Hindlimb muscle (tissue), 1 donor: Measurements from ENCODE around the gene GRIP1. TPM values are rescaled to one million over a fixed set of nuclear protein-coding genes. Genes with fewer than 3 reads are reported as not detected.

Experiments
- DNase-seq: peaks from one replicate; pipeline ENCODE4 v3.0.0-alpha.2; 2013
- polyA plus RNA-seq: library from polyadenylated mRNA; unstranded; fragments of 120-200 nt; gene quantifications from one replicate; pipeline ENCODE4 v1.2.1, GENCODE V29; 2013; ENCODE audit not compliant: insufficient read length

The GRIP1 gene
- polyA plus RNA-seq, 1 donor: 0.89 TPM

DNA sequence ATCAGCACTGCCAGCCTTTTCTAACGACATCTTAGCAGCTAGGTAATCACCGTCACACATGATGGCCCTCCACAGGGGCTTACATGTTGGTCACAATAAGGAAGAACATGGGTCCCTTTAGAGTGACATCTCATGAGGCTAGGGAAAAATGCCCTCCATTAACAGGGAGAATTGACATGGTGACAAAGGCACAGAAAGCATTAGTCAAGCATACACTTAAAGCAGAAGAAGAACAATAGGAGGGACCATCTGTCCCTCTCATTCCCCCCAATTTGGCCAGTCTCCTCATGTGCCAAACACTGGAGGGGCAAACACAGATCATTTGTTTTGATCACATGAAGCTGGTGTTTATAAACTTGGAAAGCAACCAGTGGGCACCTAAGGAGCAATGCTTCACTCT is 78.0 kb downstream of the GRIP1 start:
- no peak for DNase-seq

DNA sequence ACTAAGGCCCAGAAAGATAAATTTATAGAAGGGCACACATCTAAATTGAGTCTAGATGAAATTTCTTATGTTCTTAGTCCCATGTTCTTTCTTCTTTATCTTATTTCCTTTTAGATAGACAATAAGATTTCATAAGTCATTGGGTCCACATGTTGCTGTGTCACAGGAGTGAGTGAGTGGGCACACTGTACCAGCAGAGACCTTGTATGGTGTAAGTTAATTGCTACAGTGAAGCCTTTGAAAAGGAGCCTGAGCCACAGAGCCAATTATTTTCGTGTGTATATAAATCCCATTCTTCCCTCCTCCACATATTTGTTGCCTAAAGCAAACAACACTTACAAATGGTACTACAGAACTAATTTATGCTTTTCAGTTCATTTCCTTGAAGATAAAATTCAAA is 79.1 kb downstream of the GRIP1 start:
- no peak for DNase-seq

DNA sequence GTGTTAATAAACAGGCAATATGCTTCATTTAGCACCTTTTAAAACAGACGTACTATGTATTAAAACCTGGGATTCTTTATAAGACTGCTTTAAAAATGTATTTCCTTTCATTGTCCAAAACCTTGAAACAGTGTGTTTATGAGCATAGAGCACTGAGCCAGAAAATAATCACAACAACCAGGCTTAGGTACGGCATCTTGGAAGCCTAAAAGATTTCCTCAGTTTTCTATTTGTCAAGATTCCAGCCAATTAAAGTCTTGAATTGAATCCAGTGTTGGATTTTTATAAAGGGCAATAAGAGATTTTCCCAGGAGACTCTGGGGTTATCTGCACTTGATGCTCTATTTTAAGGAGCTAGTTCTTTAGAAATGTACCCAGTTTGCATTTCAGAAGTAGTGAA is 80.3 kb downstream of the GRIP1 start:
- DNase-seq: no peak

DNA sequence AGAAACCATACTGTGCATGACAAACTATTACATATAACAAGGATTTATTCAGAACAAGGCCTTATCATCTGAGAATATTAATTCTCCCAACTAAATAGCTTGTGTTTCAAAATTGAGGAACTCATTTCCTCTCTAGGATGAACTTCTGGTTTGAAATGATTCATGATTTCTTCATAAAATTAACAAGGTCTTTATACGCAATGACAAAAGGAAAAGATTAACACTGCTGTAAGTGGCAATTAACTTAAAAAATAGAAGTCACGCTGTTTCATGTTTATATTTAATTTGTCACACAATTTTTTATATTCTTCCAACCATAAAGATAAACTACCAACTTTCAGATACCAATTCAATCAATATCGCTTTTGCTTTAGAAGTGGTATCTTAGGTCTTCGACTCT is 80.8 kb downstream of the GRIP1 start:
- no peak for DNase-seq

DNA sequence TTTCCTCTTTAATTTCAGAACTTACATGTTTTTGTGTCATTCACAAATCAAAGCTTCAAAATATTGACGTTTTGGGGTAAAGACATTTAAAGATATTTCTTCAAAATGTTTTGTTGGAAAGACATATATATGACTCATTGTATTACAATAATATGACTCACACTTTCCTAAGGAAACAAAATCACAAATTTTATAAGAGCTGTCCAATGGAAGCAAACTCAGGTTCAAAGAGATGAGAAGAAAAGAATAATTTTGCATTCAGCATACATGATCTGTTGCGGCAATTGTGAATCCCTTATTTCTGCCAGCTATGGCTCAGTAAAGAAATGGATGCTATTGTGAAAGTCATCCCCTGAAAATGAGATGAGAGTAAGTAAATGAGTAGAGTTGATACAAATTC is 82.7 kb downstream of the GRIP1 start:
- no peak for DNase-seq

DNA sequence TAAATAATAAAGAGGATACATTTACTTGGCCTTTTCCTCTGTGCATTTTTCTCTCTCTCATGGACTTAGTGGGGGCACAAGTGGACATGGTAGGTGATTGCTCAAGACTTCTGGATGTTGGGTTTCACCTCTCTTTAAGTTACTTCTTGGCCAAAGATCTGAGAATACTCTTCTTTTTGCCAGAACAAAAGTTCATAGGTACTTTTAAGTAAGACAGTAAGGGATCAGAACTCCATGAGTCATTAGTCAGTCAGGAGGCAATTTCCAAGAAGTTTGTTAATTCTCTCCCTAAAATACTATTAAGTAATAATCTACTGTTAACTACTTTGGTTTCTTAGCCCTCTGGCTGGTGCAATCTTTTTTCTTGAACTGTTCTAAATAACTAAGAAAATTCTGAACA is 84.2 kb downstream of the GRIP1 start:
- DNase-seq: no peak

DNA sequence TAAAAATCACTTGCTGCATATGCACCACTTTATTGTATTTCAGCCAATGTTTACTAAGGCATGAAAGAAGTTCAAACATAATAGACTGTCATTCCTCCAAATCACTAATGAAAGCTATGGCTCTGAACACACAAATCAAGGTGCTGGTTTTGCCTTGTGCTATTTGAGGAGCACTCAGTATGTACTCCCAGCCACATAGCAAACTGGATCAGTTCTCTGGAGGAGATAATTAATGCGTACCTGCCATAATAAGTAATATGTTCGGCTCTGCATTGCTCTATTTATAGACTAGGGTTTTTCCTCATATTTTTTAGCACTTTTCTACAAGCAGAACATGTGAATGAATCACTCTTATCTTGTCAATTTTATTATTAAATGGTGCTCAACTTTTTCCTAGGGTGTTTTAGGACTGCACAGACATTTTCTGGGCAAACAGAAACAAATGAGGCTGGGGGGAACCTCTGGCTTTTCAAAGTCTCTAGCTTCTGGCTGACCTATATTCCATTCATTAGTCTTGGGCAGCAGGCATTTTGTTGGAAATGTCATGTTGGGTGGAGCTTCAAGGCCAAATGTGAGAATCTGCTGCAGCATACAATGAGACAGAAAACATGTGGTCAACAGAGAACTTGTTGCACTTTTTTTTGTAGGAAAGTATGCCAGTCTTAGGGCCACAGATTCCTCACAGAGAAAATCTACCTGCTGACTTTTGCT is 88.4 kb downstream of the GRIP1 start:
- DNase-seq: no peak

DNA sequence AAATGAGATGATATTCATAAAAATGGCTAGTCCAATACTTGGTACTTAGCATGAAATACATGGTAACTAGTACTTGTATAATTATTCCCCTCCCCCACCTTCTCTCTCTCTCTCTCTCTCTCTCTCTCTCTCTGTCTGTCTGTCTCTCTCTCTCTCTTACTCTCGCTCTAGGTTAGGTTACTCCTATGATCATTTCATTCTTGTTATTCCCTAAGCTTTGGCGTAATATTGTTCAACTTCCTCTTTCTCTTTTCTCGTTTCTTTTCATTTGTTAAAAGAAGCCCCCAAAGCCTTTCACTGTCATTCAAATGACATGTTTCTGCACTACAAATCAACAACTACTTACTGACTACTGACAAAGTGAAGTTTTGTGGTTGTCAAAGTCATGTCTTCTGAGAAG is 89.8 kb downstream of the GRIP1 start:
- no peak for DNase-seq

DNA sequence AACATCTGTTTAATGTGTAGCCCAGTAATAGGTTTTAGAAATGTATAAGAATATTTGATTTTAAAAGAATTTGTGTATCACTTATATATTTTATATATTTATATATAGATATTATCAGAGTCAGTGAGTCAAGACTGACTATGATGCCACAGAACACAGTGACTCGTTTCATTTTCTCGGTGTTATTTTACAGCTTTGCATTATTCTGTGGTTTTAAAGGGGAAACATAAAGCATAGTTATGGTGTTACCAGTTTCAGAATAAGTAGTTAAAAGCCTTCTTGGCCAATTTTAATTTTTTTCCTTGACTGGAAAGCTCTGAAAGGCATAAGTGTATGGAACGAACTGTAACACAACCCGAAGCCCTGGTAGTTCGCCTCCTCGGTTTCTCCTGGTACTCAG is 91.0 kb downstream of the GRIP1 start:
- no peak for DNase-seq

DNA sequence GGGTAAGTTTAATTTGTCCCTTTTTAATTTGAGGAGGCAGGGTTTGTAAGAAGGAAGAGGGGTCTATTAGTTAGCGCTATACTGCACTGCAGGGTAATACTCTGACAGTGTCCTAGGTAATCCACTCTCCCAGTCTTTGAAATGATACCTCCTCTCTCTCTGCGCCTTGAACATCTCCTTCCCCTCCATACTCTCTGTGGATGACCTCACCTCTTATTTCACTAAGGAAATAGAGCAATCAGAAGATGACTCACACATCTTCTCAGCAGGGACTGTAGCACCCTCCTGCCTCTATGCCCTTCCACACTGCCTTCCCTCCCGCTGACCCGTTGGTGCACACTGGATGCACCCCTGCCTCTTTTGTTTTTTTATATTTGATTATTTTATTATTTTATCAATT is 94.2 kb downstream of the GRIP1 start:
- no peak for DNase-seq

DNA sequence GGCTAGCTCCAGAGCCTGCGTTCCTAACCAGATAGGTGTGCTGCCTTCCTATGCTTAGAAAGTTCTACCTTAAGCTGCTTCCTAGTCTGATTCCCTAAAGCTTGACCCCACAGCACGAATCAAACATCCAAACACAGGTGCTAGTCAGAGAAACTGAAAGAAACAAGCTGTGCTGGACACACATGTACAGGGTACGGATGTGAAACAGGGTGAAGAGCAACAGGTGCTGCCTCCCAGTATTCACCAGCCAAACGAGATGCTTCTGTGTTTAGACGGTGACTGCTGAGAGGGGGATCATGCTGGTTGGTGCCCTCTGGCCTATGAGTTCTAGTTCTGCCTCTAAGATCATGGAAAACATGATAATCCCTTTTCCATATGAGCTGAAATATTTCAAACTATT is 105.3 kb downstream of the GRIP1 start:
- DNase-seq: no peak

DNA sequence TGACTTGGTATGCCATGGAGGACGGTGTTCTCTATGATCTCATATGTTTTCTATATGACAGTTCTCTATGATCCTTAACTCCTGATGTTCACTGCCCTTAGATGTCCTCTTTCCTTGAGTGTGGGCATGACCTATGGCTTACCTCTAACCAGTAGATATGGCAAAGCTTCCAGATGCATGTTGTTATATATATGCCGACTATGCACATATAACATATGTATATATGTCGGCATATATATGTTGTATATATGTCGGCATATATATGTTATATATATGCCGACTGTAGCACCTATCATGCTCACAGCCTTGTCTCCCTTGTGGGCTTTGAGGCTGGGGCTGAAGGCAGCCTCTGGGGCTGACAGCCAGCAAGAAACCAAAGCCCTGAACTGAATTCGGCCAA is 106.0 kb downstream of the GRIP1 start:
- no peak for DNase-seq

DNA sequence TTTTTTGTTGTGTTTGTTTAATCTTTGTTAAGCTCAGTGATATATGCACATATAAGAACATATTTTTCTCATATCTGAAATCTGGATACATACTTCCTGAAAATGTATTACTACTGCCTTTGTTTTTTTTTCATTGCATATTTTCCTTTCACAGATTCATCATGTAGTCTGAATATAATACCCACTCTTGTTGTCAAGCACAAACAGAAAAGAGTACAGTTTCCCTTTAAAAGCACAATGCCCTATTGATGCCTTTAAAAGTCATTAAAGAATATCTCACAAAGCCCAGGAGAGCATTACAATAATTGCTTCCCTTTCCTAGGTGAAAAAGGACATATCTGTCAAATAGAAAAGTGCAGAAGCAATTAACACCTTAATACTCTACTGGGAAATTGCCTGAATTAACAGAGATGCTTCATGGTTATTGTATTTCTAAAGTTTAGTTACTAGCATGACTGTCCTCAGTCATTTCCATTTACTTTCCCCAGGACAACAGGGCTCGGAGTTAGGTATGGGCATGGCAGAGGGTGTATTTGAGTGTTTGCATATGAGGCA is 107.4 kb downstream of the GRIP1 start:
- no peak for DNase-seq

DNA sequence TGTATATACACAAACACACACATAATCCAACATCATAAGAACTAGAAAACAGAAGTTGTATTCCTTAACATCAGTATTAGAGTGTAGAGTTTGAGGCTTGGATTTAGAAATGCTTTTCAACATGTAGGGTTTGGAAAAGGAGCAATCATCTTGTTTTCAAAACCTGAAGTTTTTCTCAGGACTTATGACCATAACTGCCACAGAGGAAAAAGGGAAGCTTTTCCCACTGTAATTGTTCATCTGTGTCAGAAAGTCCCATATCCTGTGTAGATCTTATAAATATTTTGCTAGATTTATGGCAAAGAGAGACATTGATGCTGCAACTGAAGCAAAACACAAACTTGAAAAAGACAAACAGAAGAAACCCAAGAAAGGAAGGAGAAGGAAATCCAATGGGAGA is 115.7 kb downstream of the GRIP1 start:
- no peak for DNase-seq

DNA sequence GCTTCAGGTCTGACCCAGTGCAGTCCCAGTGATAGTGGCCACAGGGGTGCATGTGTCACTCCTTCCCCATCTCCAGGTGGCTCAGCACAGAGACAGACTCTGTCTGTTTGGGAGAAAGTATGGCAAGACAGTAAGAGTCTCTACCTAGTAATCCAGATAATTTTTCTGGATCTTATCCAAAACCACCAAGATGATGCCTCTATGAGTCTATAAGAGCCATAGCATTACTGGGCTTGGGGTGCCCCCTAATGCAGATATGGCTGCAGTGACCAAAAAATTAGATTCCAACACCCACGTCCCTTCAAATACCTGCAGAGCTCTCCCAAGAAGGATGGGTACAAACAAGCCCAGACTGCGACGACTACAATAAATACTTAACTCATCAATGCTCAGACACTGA is 123.8 kb downstream of the GRIP1 start:
- DNase-seq: no peak

DNA sequence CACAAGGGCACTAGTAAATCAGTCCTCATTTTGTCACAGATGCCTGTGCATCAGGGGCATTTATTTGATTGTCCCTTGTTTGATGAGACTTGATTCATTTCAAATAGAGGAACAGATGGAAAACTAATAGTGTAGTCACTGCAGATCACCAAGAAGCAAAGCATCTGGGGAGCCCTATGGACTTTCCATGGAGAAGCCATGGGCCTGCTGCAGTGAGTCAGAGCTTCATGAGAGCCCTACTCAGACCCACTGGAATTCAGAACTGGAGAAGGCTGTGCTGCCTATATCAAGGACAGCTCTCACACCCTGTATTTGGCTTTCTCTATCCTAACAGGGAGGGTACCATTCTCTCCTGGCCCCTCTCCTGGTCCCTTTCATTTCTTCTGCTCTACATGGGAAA is 126.2 kb downstream of the GRIP1 start:
- DNase-seq: no peak

DNA sequence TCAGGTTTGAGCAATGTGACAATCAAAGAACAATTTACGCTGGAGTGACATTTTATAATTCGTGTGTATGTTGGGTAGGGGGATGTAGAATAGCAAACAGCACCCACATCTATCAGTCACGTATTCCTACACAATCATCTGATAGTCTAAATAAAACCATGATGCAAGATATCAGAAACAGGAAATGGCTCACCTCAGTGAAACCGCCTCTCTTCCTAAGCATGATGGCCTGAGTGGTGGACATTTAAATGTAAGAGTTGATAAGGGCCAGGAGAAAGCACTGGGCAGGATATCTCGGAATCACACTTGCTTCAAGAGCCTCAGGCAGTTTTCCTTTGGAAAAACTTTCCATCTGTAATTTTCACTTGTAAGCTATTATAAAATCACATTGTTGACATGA is 128.2 kb downstream of the GRIP1 start:
- no peak for DNase-seq

DNA sequence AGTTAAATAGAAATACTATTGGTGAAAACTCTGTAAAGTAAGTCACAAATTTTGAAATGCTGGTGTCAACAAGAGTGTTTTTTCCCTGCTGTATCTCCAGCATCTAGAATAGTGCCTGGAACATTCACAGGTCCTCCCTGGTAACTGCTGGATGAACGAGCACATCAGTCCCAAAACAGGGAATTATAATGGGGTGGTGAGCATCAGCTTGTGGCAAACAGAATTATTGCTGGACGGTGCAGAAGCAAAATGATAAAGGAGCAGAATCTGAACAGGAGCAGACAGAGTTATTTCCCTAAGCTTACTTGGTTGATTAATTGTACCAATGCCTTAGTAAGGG is 129.9 kb downstream of the GRIP1 start:
- DNase-seq: no peak

DNA sequence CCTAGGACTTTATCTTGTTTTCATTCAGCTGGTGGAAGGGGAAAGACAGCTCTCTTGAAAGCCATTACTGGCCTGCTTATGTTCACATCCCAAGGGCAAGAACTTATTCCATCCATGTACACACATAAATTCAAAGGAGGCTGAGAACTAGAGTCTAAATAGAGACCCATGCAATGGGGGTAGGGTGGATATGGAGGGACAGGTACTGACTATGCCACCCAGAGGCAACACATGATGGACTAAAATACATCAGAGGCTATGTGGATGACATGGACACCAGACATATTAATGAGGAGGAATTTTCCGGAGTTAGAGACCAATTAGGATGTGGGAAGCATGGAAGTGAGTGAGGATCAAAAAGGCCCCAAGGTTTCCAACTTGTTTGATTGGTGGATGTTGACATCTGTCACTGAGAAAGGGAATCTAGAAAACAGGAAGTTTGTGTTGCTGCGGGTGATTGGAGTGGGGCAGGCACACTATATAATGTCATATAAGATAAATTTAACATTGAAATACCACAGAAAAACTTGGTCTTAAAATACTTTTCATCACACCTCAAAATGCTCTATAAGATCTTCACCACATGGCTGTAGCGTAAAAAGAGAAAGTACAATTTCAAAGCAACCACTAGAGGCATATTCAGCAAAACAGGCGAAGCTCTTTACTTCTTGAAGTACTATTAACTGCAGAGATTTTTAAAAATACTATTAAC is 130.4 kb downstream of the GRIP1 start:
- DNase-seq: no peak

DNA sequence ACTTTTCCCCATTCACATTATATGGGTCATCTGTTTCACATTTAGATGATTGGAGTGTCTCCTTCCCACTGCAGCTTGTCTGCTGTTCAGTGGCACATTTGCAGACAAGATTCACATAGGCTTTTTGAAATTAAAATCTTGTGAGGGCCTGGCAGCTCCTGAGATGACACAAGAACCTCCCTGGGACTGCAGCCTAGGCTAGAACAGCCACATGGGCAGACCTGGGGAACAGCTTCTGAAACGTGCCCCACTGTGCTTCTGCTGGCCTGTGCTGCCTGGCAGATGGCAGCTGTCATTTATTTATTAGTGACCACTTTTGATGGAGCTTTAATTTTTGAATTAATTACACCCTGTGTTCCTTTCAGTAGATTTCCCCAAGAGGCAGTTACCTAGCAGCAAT is 137.4 kb downstream of the GRIP1 start:
- no peak for DNase-seq

DNA sequence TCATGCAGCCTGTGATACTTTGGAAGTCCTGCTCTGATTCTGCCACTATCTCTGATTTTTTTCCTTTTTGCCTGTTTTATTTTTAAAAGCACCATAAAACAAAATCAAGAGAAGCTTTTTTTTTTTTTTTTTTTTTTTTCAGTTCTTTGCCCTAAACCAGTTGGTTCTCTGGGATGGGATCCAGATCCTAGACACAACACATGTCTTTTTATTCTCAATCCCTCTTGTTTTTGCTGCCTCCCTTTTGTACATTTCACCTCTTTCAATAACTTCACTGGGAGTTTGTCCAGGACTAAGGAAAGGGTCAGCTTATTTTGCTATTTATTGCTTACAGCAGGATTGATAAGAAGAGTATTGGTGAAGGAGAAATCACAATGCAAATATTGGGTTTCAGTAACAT is 139.4 kb downstream of the GRIP1 start:
- no peak for DNase-seq

DNA sequence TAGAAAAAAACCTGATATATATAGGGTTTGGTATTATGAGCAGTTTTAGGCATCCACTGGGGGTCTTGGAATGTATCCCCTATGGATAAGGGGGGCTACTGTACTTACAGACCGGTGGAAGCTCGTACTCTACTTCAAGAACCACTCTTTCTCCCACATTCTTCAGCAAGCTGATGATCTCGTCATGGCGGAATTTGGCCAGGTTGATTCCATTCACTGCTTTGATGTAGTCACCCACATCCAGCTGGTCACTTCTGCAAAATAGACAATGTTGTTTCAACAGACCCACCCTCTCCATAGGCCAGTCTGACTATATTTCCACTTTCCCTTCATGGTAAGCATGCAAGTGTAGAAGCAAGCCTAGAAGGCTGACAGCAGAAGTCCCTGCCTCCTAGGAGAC is 139.9 kb downstream of the GRIP1 start:
- no peak for DNase-seq

DNA sequence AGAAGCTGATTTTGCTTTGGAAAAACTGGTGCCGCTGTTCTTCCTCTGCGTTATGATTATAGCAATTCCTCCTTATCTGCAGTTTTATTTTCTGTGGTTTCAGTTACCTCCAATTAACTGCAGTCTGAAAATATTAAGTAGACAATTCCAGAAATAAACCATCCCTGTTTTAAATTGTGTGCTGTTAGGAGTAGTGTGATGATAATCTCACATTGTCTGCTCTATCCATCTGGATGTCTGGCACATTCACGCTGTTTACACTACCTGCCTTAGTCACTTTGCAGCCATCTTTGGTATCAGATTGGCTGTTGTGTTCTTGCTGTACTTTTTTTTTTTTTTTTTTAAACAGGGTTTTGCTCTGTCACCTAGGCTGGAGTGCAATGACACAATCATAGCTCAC is 141.0 kb downstream of the GRIP1 start:
- no peak for DNase-seq

DNA sequence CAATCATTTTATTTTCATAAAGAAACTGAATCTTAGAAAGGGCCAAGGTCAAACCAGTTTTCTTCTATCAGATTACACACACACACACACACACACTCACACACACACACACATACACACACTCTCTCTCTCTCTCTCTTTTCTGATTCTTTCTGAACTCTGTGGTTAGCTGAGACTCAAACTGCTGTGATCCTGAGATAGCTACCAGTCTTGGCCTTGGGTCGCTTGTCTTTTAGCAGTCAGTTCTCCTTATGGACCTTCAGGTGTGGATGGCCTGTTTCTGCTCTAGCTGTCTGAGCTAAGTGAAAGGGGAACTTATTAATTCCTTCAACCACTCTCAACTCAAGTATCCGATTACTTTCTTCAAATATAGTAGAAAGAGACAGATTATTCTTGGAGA is 145.1 kb downstream of the GRIP1 start:
- DNase-seq: no peak

DNA sequence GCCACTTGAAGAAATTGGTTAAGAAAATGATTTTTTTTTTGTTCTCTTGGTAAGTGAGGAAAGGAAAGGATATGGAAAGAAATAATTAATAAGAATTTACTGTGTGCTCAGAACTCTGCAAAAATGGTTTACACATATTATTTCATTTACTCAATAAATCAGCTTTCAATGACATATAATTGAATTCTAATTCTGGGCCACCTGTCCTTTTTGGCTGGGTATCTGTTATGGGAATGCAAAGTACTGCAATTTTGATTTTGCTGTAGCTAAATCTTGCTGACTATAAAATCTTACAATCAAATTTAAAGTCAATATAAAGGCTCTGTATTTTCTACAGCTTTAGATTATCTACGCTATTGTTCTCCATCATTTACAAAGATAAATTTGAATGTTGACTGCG is 147.1 kb downstream of the GRIP1 start:
- DNase-seq: no peak
